IPS-15b (cell line): ENCODE measurements around the gene DNAI4.

Experiments
- H3K27me3 ChIP-seq: one replicate; pipeline ENCODE4 v1.6.1; 2013; ENCODE audit warnings: low read length; ENCODE audit not compliant: control insufficient read depth, insufficient read depth
- H3K36me3 ChIP-seq: one replicate; pipeline ENCODE4 v1.6.1; 2013; ENCODE audit warnings: low read length; ENCODE audit not compliant: control insufficient read depth, insufficient read depth
- H3K4me1 ChIP-seq: one replicate; pipeline ENCODE4 v1.6.1; 2013; ENCODE audit warnings: mild to moderate bottlenecking, low read length; ENCODE audit not compliant: control insufficient read depth, insufficient read depth
- H3K4me3 ChIP-seq: one replicate; pipeline ENCODE4 v1.5.1; 2013; ENCODE audit warnings: low read depth, low read length
- H3K9ac ChIP-seq: one replicate; pipeline ENCODE4 v1.6.1; 2013; ENCODE audit warnings: low read depth, mild to moderate bottlenecking, low read length
- H3K9me3 ChIP-seq: one replicate; pipeline ENCODE4 v1.6.1; 2013; ENCODE audit warnings: mild to moderate bottlenecking, low read length; ENCODE audit not compliant: control insufficient read depth, insufficient read depth

DNAI4 gene

GRCh38 chr1:66775646-66776045 lies 149.0 kb downstream of the DNAI4 start:
- H3K36me3 ChIP-seq: no peaks in the 10 kb centered on the region
- H3K4me1 ChIP-seq: no peaks in the 10 kb centered on the region
- no peak overlapping the region for H3K9ac ChIP-seq
- H3K9me3 ChIP-seq: peaks cover 5% of the 10 kb centered on the region
- no peaks in the 10 kb centered on the region for H3K27me3 ChIP-seq
- H3K4me3 ChIP-seq: no peak overlapping the region

GRCh38 chr1:66774438-66774837 lies 150.2 kb downstream of the DNAI4 start:
- Histone ChIP-seq H3K4me1 (no peaks in the 10 kb centered on the region), H3K4me3 (no peak overlapping the region), H3K9me3 (no peaks in the 10 kb centered on the region), H3K9ac (no peak overlapping the region), H3K27me3 (no peaks in the 10 kb centered on the region), H3K36me3 (no peaks in the 10 kb centered on the region)

GRCh38 chr1:66773227-66773626 lies 151.4 kb downstream of the DNAI4 start:
- H3K9ac ChIP-seq: no peak overlapping the region
- no peaks in the 10 kb centered on the region for H3K4me1 ChIP-seq
- H3K9me3 ChIP-seq: no peaks in the 10 kb centered on the region
- H3K36me3 ChIP-seq: no peaks in the 10 kb centered on the region
- H3K4me3 ChIP-seq: no peak overlapping the region
- H3K27me3 ChIP-seq: no peaks in the 10 kb centered on the region

- Histone ChIP-seq H3K9me3 (no peaks in the 10 kb centered on the region), H3K4me1 (no peaks in the 10 kb centered on the region), H3K36me3 (no peaks in the 10 kb centered on the region), H3K9ac (no peak overlapping the region), H3K27me3 (no peaks in the 10 kb centered on the region), H3K4me3 (no peak overlapping the region)
Measured at GRCh38 chr1:66770694-66771093, 154.0 kb downstream of the DNAI4 start.

GRCh38 chr1:66770240-66770639 lies 154.4 kb downstream of the DNAI4 start:
- Histone ChIP-seq H3K36me3 (no peaks in the 10 kb centered on the region), H3K9me3 (no peaks in the 10 kb centered on the region), H3K4me3 (no peak overlapping the region), H3K27me3 (no peaks in the 10 kb centered on the region), H3K4me1 (no peaks in the 10 kb centered on the region), H3K9ac (no peak overlapping the region)

- H3K36me3 ChIP-seq: no peaks in the 10 kb centered on the region
- H3K9ac ChIP-seq: no peak overlapping the region
- no peaks in the 10 kb centered on the region for H3K9me3 ChIP-seq
- no peak overlapping the region for H3K4me3 ChIP-seq
- H3K4me1 ChIP-seq: no peaks in the 10 kb centered on the region
- no peaks in the 10 kb centered on the region for H3K27me3 ChIP-seq
Measured at GRCh38 chr1:66769512-66770229, 155.0 kb downstream of the DNAI4 start.

GRCh38 chr1:66768965-66769364 lies 155.7 kb downstream of the DNAI4 start:
- Histone ChIP-seq H3K9ac (no peak overlapping the region), H3K36me3 (no peaks in the 10 kb centered on the region), H3K9me3 (no peaks in the 10 kb centered on the region), H3K27me3 (no peaks in the 10 kb centered on the region), H3K4me1 (no peaks in the 10 kb centered on the region), H3K4me3 (no peak overlapping the region)

- Histone ChIP-seq H3K27me3 (no peaks in the 10 kb centered on the region), H3K9me3 (no peaks in the 10 kb centered on the region), H3K4me1 (no peaks in the 10 kb centered on the region), H3K9ac (no peak overlapping the region), H3K4me3 (no peak overlapping the region), H3K36me3 (no peaks in the 10 kb centered on the region)
Measured at GRCh38 chr1:66767626-66768025, 157.0 kb downstream of the DNAI4 start.

- no peak overlapping the region for H3K4me3 ChIP-seq
- no peaks in the 10 kb centered on the region for H3K27me3 ChIP-seq
- no peaks in the 10 kb centered on the region for H3K36me3 ChIP-seq
- H3K9ac ChIP-seq: no peak overlapping the region
- no peaks in the 10 kb centered on the region for H3K4me1 ChIP-seq
- no peaks in the 10 kb centered on the region for H3K9me3 ChIP-seq
Measured at GRCh38 chr1:66764994-66765578, 159.6 kb downstream of the DNAI4 start.
